Measurements from ENCODE around the gene GNA12. TPM values are rescaled to one million over a fixed set of nuclear protein-coding genes. Genes with fewer than 3 reads are reported as not detected.

Gene GNA12
- total and polyA plus RNA-seq, 2 experiments from 2014 or later, result 28.4 to 40.2 TPM

DNA sequence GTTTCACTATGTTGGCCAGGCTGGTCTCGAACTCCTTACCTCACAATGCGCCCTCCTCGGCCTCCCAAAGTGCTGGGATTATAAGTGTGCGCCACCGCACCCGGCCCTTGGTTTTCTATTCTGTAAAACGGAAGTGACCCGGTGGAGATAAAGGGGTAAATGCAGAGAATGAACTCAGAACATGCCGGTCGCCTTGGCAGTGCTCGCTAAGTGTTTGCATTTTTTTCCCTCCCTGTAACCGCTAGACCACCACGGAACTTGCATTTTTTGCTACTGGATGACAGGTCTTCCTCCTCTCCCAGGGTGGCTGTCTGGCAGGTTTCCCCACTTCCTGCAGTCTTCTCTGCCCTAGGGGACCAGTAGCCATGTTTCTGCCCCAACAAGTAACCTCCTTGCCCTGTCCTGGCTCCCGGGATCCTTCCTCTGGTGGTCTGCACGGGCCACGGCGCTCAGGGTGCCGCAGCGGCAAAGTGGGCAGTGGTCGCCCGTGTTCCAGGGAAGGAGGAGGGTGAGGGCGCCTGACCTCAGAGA lies 18.8 kb upstream of the GNA12 start:
- peak overlapping the region; percentile 63 for H3K4me2 ChIP-seq
- H3K27ac ChIP-seq, result peak overlapping the region; percentile 92
- WGBS (ENCODE audit: low lambda C conversion rate, missing lambda C conversion rate), result 85% methylated on average over 22 of the region's 22 CpGs
- peak overlapping the region; percentile 7 for H2AFZ ChIP-seq
- H3K79me2 ChIP-seq, result no peaks in the 10 kb centered on the region
- TF ChIP-seq, protein P1, sequence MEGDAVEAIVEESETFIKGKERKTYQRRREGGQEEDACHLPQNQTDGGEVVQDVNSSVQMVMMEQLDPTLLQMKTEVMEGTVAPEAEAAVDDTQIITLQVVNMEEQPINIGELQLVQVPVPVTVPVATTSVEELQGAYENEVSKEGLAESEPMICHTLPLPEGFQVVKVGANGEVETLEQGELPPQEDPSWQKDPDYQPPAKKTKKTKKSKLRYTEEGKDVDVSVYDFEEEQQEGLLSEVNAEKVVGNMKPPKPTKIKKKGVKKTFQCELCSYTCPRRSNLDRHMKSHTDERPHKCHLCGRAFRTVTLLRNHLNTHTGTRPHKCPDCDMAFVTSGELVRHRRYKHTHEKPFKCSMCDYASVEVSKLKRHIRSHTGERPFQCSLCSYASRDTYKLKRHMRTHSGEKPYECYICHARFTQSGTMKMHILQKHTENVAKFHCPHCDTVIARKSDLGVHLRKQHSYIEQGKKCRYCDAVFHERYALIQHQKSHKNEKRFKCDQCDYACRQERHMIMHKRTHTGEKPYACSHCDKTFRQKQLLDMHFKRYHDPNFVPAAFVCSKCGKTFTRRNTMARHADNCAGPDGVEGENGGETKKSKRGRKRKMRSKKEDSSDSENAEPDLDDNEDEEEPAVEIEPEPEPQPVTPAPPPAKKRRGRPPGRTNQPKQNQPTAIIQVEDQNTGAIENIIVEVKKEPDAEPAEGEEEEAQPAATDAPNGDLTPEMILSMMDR (IDR thresholded peaks at IDR 0.05; ENCODE audit: poor library complexity), result no peak
- TF ChIP-seq EZH2phosphoT487 (IDR thresholded peaks at IDR 0.05; ENCODE audit: low read depth, severe bottlenecking, unreplicated experiment) (no peak), EZH2 (IDR thresholded peaks at IDR 0.05; ENCODE audit: borderline replicate concordance) (no peak)
- H3K27me3 ChIP-seq, result no peaks in the 10 kb centered on the region
- H3K36me3 ChIP-seq (replicated peaks; ENCODE audit: insufficient read depth, low read depth), result no peaks in the 10 kb centered on the region
- DNase-seq (ENCODE audit: low spot score), result no peak
- H4K20me1 ChIP-seq (ENCODE audit: insufficient read depth, poor library complexity, severe bottlenecking), result no peaks in the 10 kb centered on the region
- no peak overlapping the region for H3K4me3 ChIP-seq
- no peaks in the 10 kb centered on the region for H3K9me2 ChIP-seq (replicated peaks; ENCODE audit: insufficient read depth)
- no peaks in the 10 kb centered on the region for H3K9me3 ChIP-seq (ENCODE audit: low read depth)
- H3K4me1 ChIP-seq (ENCODE audit: insufficient read depth), result peaks cover 14% of the 10 kb centered on the region

DNA sequence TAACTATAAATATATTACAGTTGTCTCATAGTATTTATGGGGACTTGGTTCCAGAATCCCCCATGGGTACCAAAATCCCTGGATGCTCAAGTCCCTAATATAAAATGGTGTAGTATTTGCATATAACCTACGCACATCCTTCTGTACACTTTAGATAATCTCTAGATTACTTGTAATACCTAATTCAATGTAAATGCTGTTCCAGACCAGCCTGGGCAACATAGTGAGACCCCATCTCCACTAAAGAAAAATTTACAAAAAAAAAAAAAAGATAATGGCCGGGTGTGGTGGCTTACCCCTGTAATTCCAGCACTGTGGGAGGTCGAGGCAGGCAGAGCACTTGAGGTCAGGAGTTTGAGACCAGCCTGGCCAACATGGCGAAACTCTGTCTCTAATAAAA lies 17.4 kb upstream of the GNA12 start:
- WGBS (ENCODE audit: low lambda C conversion rate, missing lambda C conversion rate), result 94% methylated on average over 4 of the region's 4 CpGs
- Histone ChIP-seq H4K20me1 (ENCODE audit: insufficient read depth, poor library complexity, severe bottlenecking) (no peaks in the 10 kb centered on the region), H3K27me3 (no peaks in the 10 kb centered on the region), H3K4me3 (no peak overlapping the region), H3K9me3 (ENCODE audit: low read depth) (no peaks in the 10 kb centered on the region), H3K9me2 (replicated peaks; ENCODE audit: insufficient read depth) (no peaks in the 10 kb centered on the region), H3K27ac (no peak overlapping the region), H3K79me2 (no peaks in the 10 kb centered on the region), H3K36me3 (replicated peaks; ENCODE audit: insufficient read depth, low read depth) (no peaks in the 10 kb centered on the region), H3K4me1 (ENCODE audit: insufficient read depth) (peaks cover 14% of the 10 kb centered on the region), H3K4me2 (no peak overlapping the region), H2AFZ (no peak overlapping the region)
- no peak for DNase-seq (ENCODE audit: low spot score)
- no peak for TF ChIP-seq EZH2phosphoT487 (IDR thresholded peaks at IDR 0.05; ENCODE audit: low read depth, severe bottlenecking, unreplicated experiment)

DNA sequence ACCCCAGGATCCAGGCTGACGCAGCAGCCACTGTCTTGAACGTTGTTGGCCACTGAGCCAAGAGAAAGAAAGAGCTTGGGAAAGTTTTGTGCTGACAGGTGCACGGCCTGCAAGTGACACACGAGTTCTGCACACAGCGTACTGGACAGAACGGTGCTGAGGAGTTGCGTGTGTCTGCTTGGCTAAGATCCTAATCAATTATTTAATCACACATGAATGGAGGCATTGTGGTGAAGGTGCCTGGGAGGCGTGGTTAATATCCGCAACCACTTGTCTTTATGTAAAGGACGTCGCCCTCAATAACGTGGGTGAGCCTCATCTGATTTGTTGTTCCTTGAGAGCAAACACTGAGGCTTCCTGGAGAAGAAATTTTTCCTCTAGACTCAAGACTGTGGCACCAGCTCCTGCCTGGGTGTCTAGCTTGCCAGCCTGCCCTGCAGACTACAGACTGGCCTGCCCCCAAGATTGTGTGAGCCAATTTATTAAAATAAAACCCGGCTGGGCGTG lies 16.6 kb upstream of the GNA12 start:
- 72% methylated on average over 14 of the region's 14 CpGs for WGBS (ENCODE audit: low lambda C conversion rate, missing lambda C conversion rate)
- no peak for DNase-seq (ENCODE audit: low spot score)
- H3K36me3 ChIP-seq (replicated peaks; ENCODE audit: insufficient read depth, low read depth), result no peaks in the 10 kb centered on the region

DNA sequence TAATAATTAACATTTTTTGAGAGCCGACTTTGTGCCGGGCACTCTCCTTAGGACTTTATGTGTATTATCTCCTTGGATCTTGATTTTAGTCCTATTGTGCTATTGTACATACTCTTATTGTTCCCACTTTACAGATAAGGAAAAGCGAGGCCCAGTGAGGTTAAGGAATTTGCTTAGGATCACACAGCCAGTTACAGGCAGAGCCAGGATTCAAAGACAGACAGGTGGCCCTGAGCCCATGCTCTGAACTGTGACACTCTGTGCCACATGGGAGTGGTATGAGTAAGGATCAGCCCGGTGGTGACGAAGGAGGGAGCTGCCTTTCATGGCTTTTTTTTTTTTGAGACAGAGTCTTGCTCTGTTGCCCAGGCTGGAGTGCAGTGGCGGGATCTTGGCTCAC lies 15.8 kb upstream of the GNA12 start:
- DNase-seq (ENCODE audit: low spot score), result no peak
- H3K79me2 ChIP-seq, result no peaks in the 10 kb centered on the region
- H3K27ac ChIP-seq, result no peak overlapping the region
- no peaks in the 10 kb centered on the region for H3K27me3 ChIP-seq
- WGBS (ENCODE audit: low lambda C conversion rate, missing lambda C conversion rate), result 94% methylated on average over 6 of the region's 6 CpGs
- no peak overlapping the region for H2AFZ ChIP-seq
- no peak overlapping the region for H3K4me2 ChIP-seq
- TF ChIP-seq EZH2 (IDR thresholded peaks at IDR 0.05; ENCODE audit: borderline replicate concordance), result no peak
- TF ChIP-seq EZH2phosphoT487 (IDR thresholded peaks at IDR 0.05; ENCODE audit: low read depth, severe bottlenecking, unreplicated experiment), result no peak
- TF ChIP-seq, protein P1 (IDR thresholded peaks at IDR 0.05; ENCODE audit: poor library complexity), result no peak
- H3K9me2 ChIP-seq (replicated peaks; ENCODE audit: insufficient read depth), result no peaks in the 10 kb centered on the region
- H3K9me3 ChIP-seq (ENCODE audit: low read depth), result no peaks in the 10 kb centered on the region
- H4K20me1 ChIP-seq (ENCODE audit: insufficient read depth, poor library complexity, severe bottlenecking), result no peaks in the 10 kb centered on the region
- H3K4me3 ChIP-seq, result no peak overlapping the region
- H3K36me3 ChIP-seq (replicated peaks; ENCODE audit: insufficient read depth, low read depth), result no peaks in the 10 kb centered on the region
- H3K4me1 ChIP-seq (ENCODE audit: insufficient read depth), result peaks cover 14% of the 10 kb centered on the region

More for the DNA sequence above, 16.6 kb upstream of the GNA12 start:
- Histone ChIP-seq H3K9me2 (replicated peaks; ENCODE audit: insufficient read depth) (no peaks in the 10 kb centered on the region), H3K4me1 (ENCODE audit: insufficient read depth) (peaks cover 14% of the 10 kb centered on the region), H3K27ac (no peak overlapping the region), H3K4me2 (no peak overlapping the region), H3K27me3 (no peaks in the 10 kb centered on the region), H4K20me1 (ENCODE audit: insufficient read depth, poor library complexity, severe bottlenecking) (no peaks in the 10 kb centered on the region), H3K4me3 (no peak overlapping the region), H3K9me3 (ENCODE audit: low read depth) (no peaks in the 10 kb centered on the region), H2AFZ (no peak overlapping the region), H3K79me2 (no peaks in the 10 kb centered on the region)
- TF ChIP-seq EZH2phosphoT487 (IDR thresholded peaks at IDR 0.05; ENCODE audit: low read depth, severe bottlenecking, unreplicated experiment) (no peak), EZH2 (IDR thresholded peaks at IDR 0.05; ENCODE audit: borderline replicate concordance) (no peak)

Data from hepatocyte (in vitro differentiated cells).